Suprapubic skin (tissue), 4 donors: ENCODE results near the gene ZNF578. TPM values are rescaled to one million over a fixed set of nuclear protein-coding genes. Genes with fewer than 3 reads are reported as not detected.
"Not testable (repeated sequence)": the region's sequence is repeated elsewhere in the genome, so short reads cannot be mapped to it uniquely, and the experiment has no call there.

Source experiments
- DNase-seq, 2 donors: peaks; one replicate each; pipeline ENCODE4 v3.0.0-alpha.2; 2019; ENCODE audit warnings: low spot score in 2 of 2
- H3K27ac ChIP-seq: fragments of 200-600 bp; sonication (generic); one replicate; pipeline ENCODE4 v1.5.1; 2019
- H3K27me3 ChIP-seq: fragments of 200-600 bp; sonication (generic); one replicate; pipeline ENCODE4 v1.5.1; 2019
- H3K36me3 ChIP-seq: fragments of 200-600 bp; sonication (generic); one replicate; pipeline ENCODE4 v1.5.1; 2019
- H3K4me1 ChIP-seq: fragments of 200-600 bp; sonication (generic); one replicate; pipeline ENCODE4 v1.5.1; 2019
- H3K4me3 ChIP-seq: fragments of 200-600 bp; sonication (generic); one replicate; pipeline ENCODE4 v1.5.1; 2019; ENCODE audit warnings: mild to moderate bottlenecking
- H3K9me3 ChIP-seq: fragments of 200-600 bp; sonication (generic); one replicate; pipeline ENCODE4 v1.5.1; 2019
- CTCF ChIP-seq, 2 donors: fragments of 200-600 bp in 1 of 2; fragments of 450-650 bp in 1 of 2; sonication (generic) in 1 of 2; IDR thresholded peaks; one replicate each; pipeline ENCODE4 v1.5.1; 2016 to 2019; ENCODE audit warnings: antibody characterized with exemption in 2 of 2, mild to moderate bottlenecking in 1 of 2, moderate library complexity in 1 of 2
- EP300 ChIP-seq: sonication (generic); formaldehyde crosslinking; IDR thresholded peaks from one replicate; pipeline ENCODE4 v1.6.1; 2017; ENCODE audit warnings: antibody characterized with exemption
- POLR2A ChIP-seq, 2 donors: fragments of 450-650 bp; IDR thresholded peaks; one replicate each; pipeline ENCODE4 v1.6.1; 2017; ENCODE audit warnings: antibody characterized with exemption in 2 of 2, mild to moderate bottlenecking in 2 of 2, moderate library complexity in 2 of 2
- POLR2AphosphoS5 ChIP-seq, 3 donors: sonication (generic); formaldehyde crosslinking; IDR thresholded peaks; one replicate each; pipeline ENCODE4 v1.6.1; 2017; ENCODE audit warnings: antibody characterized with exemption in 3 of 3
- WGBS: methylation state at CpG from one replicate; pipeline ENCODE4 v1.1.5; 2018; 5-methylcytosine and 5-hydroxymethylcytosine counted together
- total RNA-seq, 4 donors: library from RNA; depleted of rRNA; stranded (reverse); fragments of >200 nt; gene quantifications; one replicate each; pipeline ENCODE4 v1.1.0, GENCODE V29; 2016

ZNF578 gene
- total RNA-seq, 4 donors from 2014 or later = 0.38 to 1.0 (median 0.64) TPM

DNA sequence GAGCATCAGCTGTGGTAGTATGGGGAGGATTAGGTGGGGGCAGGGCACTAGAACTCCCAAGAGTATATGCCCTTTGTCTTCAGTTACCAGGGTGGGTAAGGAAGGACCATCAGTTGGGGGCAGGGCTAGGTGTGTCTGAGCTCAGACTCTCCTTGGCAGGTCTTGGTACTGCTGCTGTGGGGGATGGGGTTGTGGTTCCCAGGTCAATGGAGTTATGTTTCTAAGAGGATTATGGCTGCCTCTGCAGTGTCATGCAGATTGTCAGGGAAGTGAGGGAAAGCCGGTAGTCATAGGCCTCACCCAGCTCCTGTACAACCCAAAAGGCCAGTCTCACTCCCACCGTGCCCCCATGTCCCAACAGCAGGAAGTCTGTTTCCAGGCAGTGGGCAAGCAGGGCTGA lies 8.8 kb upstream of the ZNF578 start:
- no peaks in the 10 kb centered on the region for H3K36me3 ChIP-seq
- no peak overlapping the region for H3K27ac ChIP-seq
- TF ChIP-seq POLR2AphosphoS5 (IDR thresholded peaks at IDR 0.05) = no peak
- TF ChIP-seq POLR2A (IDR thresholded peaks at IDR 0.05) = no peak
- 100% methylated on average over 1 of the region's 2 CpGs for WGBS
- no peak overlapping the region for H3K4me3 ChIP-seq
- H3K27me3 ChIP-seq = no peaks in the 10 kb centered on the region
- H3K9me3 ChIP-seq = peaks cover 15% of the 10 kb centered on the region
- no peak for DNase-seq
- H3K4me1 ChIP-seq = no peaks in the 10 kb centered on the region

DNA sequence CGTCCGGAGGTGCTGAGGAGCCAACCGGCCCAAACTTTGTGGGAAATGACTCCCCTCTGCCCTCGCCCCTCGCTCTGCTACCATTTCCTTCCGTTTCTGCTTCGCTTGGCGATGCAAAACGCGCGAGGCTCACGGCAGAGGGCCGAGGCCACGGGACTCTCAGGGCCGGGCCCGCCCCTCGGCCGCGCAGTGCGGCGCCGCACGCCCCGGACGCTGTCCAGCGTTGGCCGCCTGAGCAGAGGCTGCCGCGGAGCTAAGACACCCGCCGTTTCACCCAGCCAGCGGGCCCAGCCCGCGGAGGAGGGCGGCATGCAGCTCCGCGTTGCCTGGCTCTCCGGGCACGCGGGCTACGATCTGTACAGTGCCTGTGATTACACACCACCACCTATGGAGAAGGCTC lies 2.1 kb upstream of the ZNF578 start:
- WGBS = 38% methylated on average over 17 of the region's 41 CpGs
- no peak for DNase-seq
- H3K27me3 ChIP-seq = peaks cover 5% of the 10 kb centered on the region
- no peak overlapping the region for H3K4me3 ChIP-seq
- H3K4me1 ChIP-seq = peaks cover 6% of the 10 kb centered on the region
- TF ChIP-seq POLR2AphosphoS5 (IDR thresholded peaks at IDR 0.05) = no peak
- no peak for TF ChIP-seq POLR2A (IDR thresholded peaks at IDR 0.05)
- no peak for TF ChIP-seq EP300
- no peak for TF ChIP-seq CTCF (IDR thresholded peaks at IDR 0.05)
- H3K9me3 ChIP-seq = peaks cover 38% of the 10 kb centered on the region
- H3K27ac ChIP-seq = no peak overlapping the region
- H3K36me3 ChIP-seq = peaks cover 1% of the 10 kb centered on the region

- Histone ChIP-seq H3K4me3 (no peak overlapping the region), H3K27me3 (no peaks in the 10 kb centered on the region), H3K36me3 (peaks cover 10% of the 10 kb centered on the region), H3K9me3 (peaks cover 67% of the 10 kb centered on the region), H3K27ac (no peak overlapping the region), H3K4me1 (no peaks in the 10 kb centered on the region)
- TF ChIP-seq POLR2AphosphoS5 (IDR thresholded peaks at IDR 0.05) (no peak), POLR2A (IDR thresholded peaks at IDR 0.05) (no peak), EP300 (no peak), CTCF (IDR thresholded peaks at IDR 0.05) (no peak)
- WGBS = 82% methylated on average over 9 of the region's 14 CpGs
- DNase-seq = no peak
Measured at GRCh38 chr19:52464798-52465470, 11.6 kb downstream of the ZNF578 start.

DNA sequence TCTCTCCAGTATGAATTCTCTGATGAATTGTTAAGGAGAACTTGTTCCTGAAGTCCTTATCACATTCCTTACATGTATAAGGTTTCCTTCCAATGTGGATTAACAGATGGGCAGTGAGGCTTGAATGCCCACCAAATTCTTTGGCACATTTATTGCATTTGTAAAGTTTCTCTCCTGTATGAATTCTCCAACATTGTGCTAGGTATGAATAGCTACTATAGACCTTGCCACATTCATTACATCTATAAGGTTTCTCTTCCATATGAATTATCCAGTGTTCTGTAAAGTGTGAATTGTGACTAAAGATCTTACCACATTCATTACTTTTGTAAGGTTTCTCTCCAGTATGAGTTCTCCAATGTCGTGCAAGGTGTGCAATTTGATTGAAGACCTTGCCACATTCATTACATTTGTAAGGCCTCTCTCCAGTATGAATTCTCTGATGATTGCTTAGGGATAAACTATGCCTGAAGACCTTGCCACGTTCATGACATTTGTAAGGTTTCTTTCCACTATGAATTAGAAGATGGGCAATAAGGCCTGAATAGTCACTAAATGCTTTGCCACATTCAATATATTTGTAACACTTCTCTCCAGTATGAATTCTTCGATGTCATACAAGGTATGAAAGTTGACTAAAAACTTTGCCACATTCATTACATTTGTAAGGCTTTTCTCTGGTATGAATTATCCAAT lies 20.4 kb downstream of the ZNF578 start:
- WGBS = 92% methylated on average over 3 of the region's 3 CpGs
- Histone ChIP-seq H3K4me1 (no peaks in the 10 kb centered on the region), H3K36me3 (no peaks in the 10 kb centered on the region), H3K9me3 (peaks cover 70% of the 10 kb centered on the region), H3K27ac (no peak overlapping the region), H3K4me3 (no peak overlapping the region), H3K27me3 (no peaks in the 10 kb centered on the region)
- no peak for DNase-seq
- no peak for TF ChIP-seq CTCF (IDR thresholded peaks at IDR 0.05)
- TF ChIP-seq EP300 = no peak
- TF ChIP-seq POLR2A (IDR thresholded peaks at IDR 0.05) = no peak
- TF ChIP-seq POLR2AphosphoS5 (IDR thresholded peaks at IDR 0.05) = no peak

DNA sequence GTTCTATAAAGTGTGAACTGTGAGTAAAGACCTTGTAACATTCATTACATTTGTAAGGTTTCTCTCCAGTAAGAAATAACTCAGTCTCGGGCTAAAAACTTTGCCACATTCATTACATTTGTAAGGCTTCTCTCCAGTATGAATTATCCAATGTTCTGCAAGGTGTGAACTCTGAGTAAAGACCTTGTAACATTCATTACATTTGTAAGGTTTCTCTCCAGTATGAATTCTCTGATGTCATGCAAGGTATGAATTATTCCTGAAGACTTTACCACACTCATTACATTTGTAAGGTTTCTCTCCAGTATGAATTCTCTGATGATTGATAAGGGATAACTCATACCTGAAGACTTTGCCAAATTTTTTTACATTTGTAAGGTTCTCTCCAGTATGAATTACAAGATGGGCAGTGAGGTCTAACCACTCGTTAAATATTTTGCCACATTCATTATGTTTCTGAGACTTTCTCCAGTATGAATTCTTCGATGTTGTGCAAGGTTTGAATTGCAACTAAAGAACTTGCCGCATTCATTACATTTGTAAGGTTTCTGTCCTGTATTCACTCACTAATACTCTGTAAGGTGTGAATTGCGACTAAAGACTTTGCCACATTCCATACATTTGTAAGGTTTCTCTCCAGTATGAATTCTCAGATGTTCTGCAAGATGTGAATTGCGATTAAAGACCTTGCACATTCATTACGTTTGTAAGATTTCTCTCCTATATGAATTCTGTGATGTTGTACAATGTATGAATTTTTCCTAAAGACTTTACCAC lies 21.2 kb downstream of the ZNF578 start:
- no peak for DNase-seq
- Histone ChIP-seq H3K27ac (no peak overlapping the region), H3K27me3 (no peaks in the 10 kb centered on the region), H3K4me3 (no peak overlapping the region), H3K4me1 (no peaks in the 10 kb centered on the region), H3K9me3 (peaks cover 63% of the 10 kb centered on the region), H3K36me3 (no peaks in the 10 kb centered on the region)
- WGBS = 93% methylated on average over 7 of the region's 7 CpGs
- TF ChIP-seq EP300 = no peak
- TF ChIP-seq POLR2AphosphoS5 (IDR thresholded peaks at IDR 0.05) = no peak
- no peak for TF ChIP-seq POLR2A (IDR thresholded peaks at IDR 0.05)
- TF ChIP-seq CTCF (IDR thresholded peaks at IDR 0.05) = no peak

GRCh38 chr19:52484111-52484743 lies 30.9 kb downstream of the ZNF578 start:
- peaks cover 48% of the 10 kb centered on the region for H3K9me3 ChIP-seq
- WGBS = 54% methylated on average over 6 of the region's 7 CpGs
- not testable (repeated sequence) for DNase-seq

GRCh38 chr19:52485064-52485463 lies 31.7 kb downstream of the ZNF578 start:
- not testable (repeated sequence) for H3K27me3 ChIP-seq, H3K36me3 ChIP-seq, H3K27ac ChIP-seq, H3K4me1 ChIP-seq, H3K4me3 ChIP-seq, DNase-seq
- peaks cover 52% of the 10 kb centered on the region for H3K9me3 ChIP-seq
- WGBS = 35% methylated on average over 7 of the region's 7 CpGs

More at GRCh38 chr19:52484111-52484743, 30.9 kb downstream of the ZNF578 start:
- H3K27ac ChIP-seq, H3K4me1 ChIP-seq, H3K4me3 ChIP-seq, H3K36me3 ChIP-seq, H3K27me3 ChIP-seq: not testable (repeated sequence)

DNA sequence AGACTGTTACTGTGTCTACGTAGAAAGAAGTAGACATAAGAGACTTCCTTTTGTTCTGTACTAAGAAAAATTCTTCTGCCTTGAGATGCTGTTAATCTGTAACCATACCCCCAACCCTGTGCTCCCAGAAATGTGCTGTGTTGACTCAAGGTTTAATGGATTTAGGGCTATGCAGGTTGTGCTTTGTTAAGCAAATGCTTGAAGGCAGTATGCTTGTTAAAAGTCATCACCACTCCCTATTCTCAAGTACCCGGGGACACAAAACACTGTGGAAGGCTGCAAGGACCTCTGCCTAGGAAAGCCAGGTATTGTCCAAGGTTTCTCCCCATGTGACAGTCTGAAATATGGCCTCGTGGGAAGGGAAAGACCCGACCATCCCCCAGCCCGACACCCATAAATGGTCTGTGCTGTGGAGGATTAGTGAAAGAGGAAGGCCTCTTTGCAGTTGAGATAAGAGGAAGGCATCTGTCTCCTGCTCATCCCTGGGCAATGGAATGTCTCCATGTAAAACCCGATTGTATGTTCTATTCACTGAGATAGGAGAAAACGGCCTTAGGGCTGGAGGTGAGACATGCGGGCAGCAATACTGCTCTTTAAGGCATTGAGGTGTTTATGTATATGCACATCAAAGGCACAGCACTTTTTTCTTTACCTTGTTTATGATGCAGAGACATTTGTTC lies 32.3 kb downstream of the ZNF578 start:
- not testable (repeated sequence) for H3K27ac ChIP-seq, H3K4me3 ChIP-seq, H3K4me1 ChIP-seq, H3K27me3 ChIP-seq, H3K36me3 ChIP-seq, DNase-seq
- peaks cover 46% of the 10 kb centered on the region for H3K9me3 ChIP-seq
- WGBS = 16% methylated on average over 8 of the region's 8 CpGs
